Glomerular visceral epithelial cell (primary cell): ENCODE data around the gene COG7.
A peak's percentile ranks its signal among the peaks of the same experiment; 100 is the strongest.
"Not testable (repeated sequence)": the region's sequence is repeated elsewhere in the genome, so short reads cannot be mapped to it uniquely, and the experiment has no call there.

Experiments
- DNase-seq: peaks from one replicate; pipeline ENCODE4 v3.0.0-alpha.2; 2016; ENCODE audit errors: extremely low spot score

Gene COG7

GRCh38 chr16:23452572-23453337, at the start of gene COG7:
Gene COG7 (minus strand): TSS chr16:23453189. CDS start chr16:23452994, 195 bp downstream.
- DNase-seq: peak; percentile 81

GRCh38 chr16:23502466-23502865, 49.5 kb upstream of the COG7 start:
- DNase-seq: no peak

GRCh38 chr16:23501291-23501690, 48.3 kb upstream of the COG7 start:
- DNase-seq: no peak

GRCh38 chr16:23500862-23501225, 47.9 kb upstream of the COG7 start:
- DNase-seq: no peak

GRCh38 chr16:23500212-23500861, 47.3 kb upstream of the COG7 start:
- no peak for DNase-seq

GRCh38 chr16:23499801-23500200, 46.8 kb upstream of the COG7 start:
- DNase-seq: no peak

GRCh38 chr16:23498863-23499262, 45.9 kb upstream of the COG7 start:
- DNase-seq: no peak

- no peak for DNase-seq
Measured at GRCh38 chr16:23497543-23497868, 44.5 kb upstream of the COG7 start.

GRCh38 chr16:23496821-23497542, 44.0 kb upstream of the COG7 start:
- peak; percentile 65 for DNase-seq

GRCh38 chr16:23495671-23496070, 42.7 kb upstream of the COG7 start:
- DNase-seq: no peak

GRCh38 chr16:23494188-23494587, 41.2 kb upstream of the COG7 start:
- DNase-seq: no peak

GRCh38 chr16:23491490-23492391, 38.8 kb upstream of the COG7 start:
- peak; percentile 67 for DNase-seq

GRCh38 chr16:23486480-23486879, 33.5 kb upstream of the COG7 start:
- no peak for DNase-seq

- DNase-seq: no peak
Measured at GRCh38 chr16:23485841-23486240, 32.9 kb upstream of the COG7 start.

- DNase-seq: no peak
Measured at GRCh38 chr16:23485257-23485614, 32.2 kb upstream of the COG7 start.

GRCh38 chr16:23484510-23485256, 31.7 kb upstream of the COG7 start:
- DNase-seq: no peak

GRCh38 chr16:23483492-23483891, 30.5 kb upstream of the COG7 start:
- not testable (repeated sequence) for DNase-seq

GRCh38 chr16:23482778-23483177, 29.8 kb upstream of the COG7 start:
- no peak for DNase-seq

GRCh38 chr16:23480257-23480656, 27.3 kb upstream of the COG7 start:
- DNase-seq: no peak

- DNase-seq: no peak
Measured at GRCh38 chr16:23479138-23479537, 26.1 kb upstream of the COG7 start.

GRCh38 chr16:23478566-23478965, 25.6 kb upstream of the COG7 start:
- DNase-seq: no peak
